ENCODE measurements around the gene TM9SF1. TPM values are rescaled to one million over a fixed set of nuclear protein-coding genes. Genes with fewer than 3 reads are reported as not detected.
A peak's percentile ranks its signal among the peaks of the same experiment; 100 is the strongest.

Gene TM9SF1
- total and polyA plus RNA-seq, 2 of the 13 experiments (the other 11 are each of a cell fraction or from before 2014, with no cell fraction given): 83.2 to 110 TPM

GRCh38 chr14:24146978-24147760 is 48.1 kb downstream of the TM9SF1 start, which contains the start of gene RNF31 (continued):
- TF ChIP-seq ZNF674 (CRISPR knock-in tag; IDR thresholded peaks at IDR 0.05; ENCODE audit: low read depth) (no peak; the same call in 1 of the 2 replicates), ZNF331 (CRISPR knock-in tag; IDR thresholded peaks at IDR 0.05) (peak; percentile 46), MTA3 (CRISPR knock-in tag; IDR thresholded peaks at IDR 0.05) (no peak), PHF8 (CRISPR knock-in tag; IDR thresholded peaks at IDR 0.05) (peak; percentile 80), ZBTB46 (CRISPR knock-in tag; IDR thresholded peaks at IDR 0.05; ENCODE audit: borderline replicate concordance) (0 out of 2 replicates have a peak, but pooled peaks have one; percentile 4), BRD4 (CRISPR knock-in tag; IDR thresholded peaks at IDR 0.05) (peak; percentile 94; the same call in 1 of the 2 replicates), SMAD1 (CRISPR knock-in tag; IDR thresholded peaks at IDR 0.05; ENCODE audit: borderline replicate concordance, low read depth) (peak; percentile 26; the same call in 1 of the 2 replicates), ZNF44 (CRISPR knock-in tag; IDR thresholded peaks at IDR 0.05) (peak; percentile 24; the same call in 1 of the 2 replicates), ZBTB38 (CRISPR knock-in tag; IDR thresholded peaks at IDR 0.05) (peak; percentile 85), ZNF510 (CRISPR knock-in tag; IDR thresholded peaks at IDR 0.05; ENCODE audit: low read depth) (peak; percentile 51; the same call in 1 of the 2 replicates), ZNF550 (CRISPR knock-in tag; IDR thresholded peaks at IDR 0.05; ENCODE audit: borderline replicate concordance) (peak; percentile 99), ZFX (CRISPR knock-in tag; IDR thresholded peaks at IDR 0.05; ENCODE audit: low read depth) (peak; percentile 98), ESRRA (CRISPR knock-in tag; IDR thresholded peaks at IDR 0.05; ENCODE audit: low read depth) (0 out of 2 replicates have a peak, but pooled peaks have one; percentile 16), ZNF770 (CRISPR knock-in tag; IDR thresholded peaks at IDR 0.05) (no peak), ZMYM2 (CRISPR knock-in tag; IDR thresholded peaks at IDR 0.05) (no peak), RARG (CRISPR knock-in tag; IDR thresholded peaks at IDR 0.05; ENCODE audit: low read depth) (peak; percentile 44; the same call in 1 of the 2 replicates), KAT8 (CRISPR knock-in tag; IDR thresholded peaks at IDR 0.05) (peak; percentile 84), ZNF670 (CRISPR knock-in tag; IDR thresholded peaks at IDR 0.05; ENCODE audit: borderline replicate concordance) (no peak), ZNF281 (CRISPR knock-in tag; IDR thresholded peaks at IDR 0.05; ENCODE audit: borderline replicate concordance) (peak; percentile 3), KLF13 (CRISPR knock-in tag; IDR thresholded peaks at IDR 0.05) (0 out of 2 replicates have a peak, but pooled peaks have one; percentile 91), ZNF17 (CRISPR knock-in tag; IDR thresholded peaks at IDR 0.05) (no peak), ZNF451 (CRISPR knock-in tag; IDR thresholded peaks at IDR 0.05) (peak; percentile 37), POLR2G (IDR thresholded peaks at IDR 0.05; ENCODE audit: low read depth, low read length) (peak; percentile 89)
